ENCODE measurements around the gene CAMK2A.

DNA sequence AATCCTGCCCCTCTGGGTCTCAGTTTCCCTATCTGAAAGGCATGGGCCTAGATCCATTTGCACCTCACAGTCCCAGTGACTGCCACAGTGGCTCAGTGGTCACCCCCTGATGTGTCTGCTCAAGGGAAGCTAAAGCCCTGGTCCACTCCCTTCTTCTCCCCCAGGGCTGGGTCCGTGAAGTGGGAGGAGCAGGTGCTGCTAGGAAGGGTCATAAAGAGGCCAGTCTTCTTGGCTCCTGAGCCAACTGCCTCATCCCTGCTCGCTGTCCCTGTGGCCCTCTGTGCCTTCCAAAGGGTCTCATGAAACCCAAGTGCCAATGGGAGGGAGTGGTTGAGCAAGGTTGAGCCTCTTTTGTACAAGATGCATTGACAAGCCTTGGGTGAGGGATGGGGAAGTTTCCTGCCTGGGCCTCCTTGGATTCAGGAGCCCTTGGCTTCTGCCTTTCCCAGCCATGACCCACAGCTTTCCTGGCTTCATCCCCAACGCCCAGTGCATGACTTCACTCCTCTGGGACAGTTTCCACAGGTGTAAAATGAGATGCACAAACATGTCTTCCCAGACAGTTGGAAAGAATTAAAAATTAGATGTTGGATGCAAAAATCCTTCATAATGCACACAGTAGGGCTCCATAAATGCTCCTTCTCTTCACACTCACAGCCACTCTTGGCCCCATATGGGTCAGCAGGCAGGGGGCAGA lies 101.3 kb downstream of the CAMK2A start:
- TF ChIP-seq, protein P1, sequence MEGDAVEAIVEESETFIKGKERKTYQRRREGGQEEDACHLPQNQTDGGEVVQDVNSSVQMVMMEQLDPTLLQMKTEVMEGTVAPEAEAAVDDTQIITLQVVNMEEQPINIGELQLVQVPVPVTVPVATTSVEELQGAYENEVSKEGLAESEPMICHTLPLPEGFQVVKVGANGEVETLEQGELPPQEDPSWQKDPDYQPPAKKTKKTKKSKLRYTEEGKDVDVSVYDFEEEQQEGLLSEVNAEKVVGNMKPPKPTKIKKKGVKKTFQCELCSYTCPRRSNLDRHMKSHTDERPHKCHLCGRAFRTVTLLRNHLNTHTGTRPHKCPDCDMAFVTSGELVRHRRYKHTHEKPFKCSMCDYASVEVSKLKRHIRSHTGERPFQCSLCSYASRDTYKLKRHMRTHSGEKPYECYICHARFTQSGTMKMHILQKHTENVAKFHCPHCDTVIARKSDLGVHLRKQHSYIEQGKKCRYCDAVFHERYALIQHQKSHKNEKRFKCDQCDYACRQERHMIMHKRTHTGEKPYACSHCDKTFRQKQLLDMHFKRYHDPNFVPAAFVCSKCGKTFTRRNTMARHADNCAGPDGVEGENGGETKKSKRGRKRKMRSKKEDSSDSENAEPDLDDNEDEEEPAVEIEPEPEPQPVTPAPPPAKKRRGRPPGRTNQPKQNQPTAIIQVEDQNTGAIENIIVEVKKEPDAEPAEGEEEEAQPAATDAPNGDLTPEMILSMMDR (conservative IDR thresholded peaks at IDR 0.05 in 1 of 2, IDR thresholded peaks at IDR 0.05 in 1 of 2; ENCODE audit: low read depth in 1 of 2, low read length in 2 of 2): no peak
- no peak for TF ChIP-seq EZH2 (IDR thresholded peaks at IDR 0.05; ENCODE audit: low read length, missing control alignments)

All from fibroblast of lung (primary cell).